IMR-90 (cell line): ENCODE results near the gene MAP4. TPM values are rescaled to one million over a fixed set of nuclear protein-coding genes. Genes with fewer than 3 reads are reported as not detected.

ENCODE experiments used
- ATAC-seq: fragments of 200-7000 bp; cut with Tn5 transposase; 2 replicates; pipeline ENCODE4 v1.9.1; 2020; ENCODE audit warnings: low read depth, mild to moderate bottlenecking, moderate library complexity
- BruUV-seq: library from RNA; stranded (reverse); fragments of 400-500 nt; replicated peaks from 2 replicates; lab custom pipeline; 2021; lab: Mats Ljungman, UMichigan
- CTCF ChIA-PET: fragments of 300-600 bp; formaldehyde crosslinking; extraction: SDS; loops from one replicate; lab custom pipeline; 2021; ENCODE audit warnings: antibody characterized with exemption; lab: Yijun Ruan, JAX
- POLR2A ChIA-PET: fragments of 300-600 bp; sonication (Branson Sonifier 250); formaldehyde crosslinking; loops from one replicate; lab custom pipeline; 2022; ENCODE audit warnings: antibody characterized with exemption; ENCODE audit not compliant: unreplicated experiment; lab: Charles Lee
- DNase-seq: peaks from one replicate; pipeline ENCODE4 v3.0.0; 2013
- H2AFZ ChIP-seq: replicated peaks from 2 replicates; pipeline ENCODE3; 2013; ENCODE audit warnings: low read length, mild to moderate bottlenecking; ENCODE audit not compliant: poor library complexity
- H2AK5ac ChIP-seq: 2 replicates; pipeline ENCODE4 v1.6.1; 2013; ENCODE audit warnings: low read depth, low read length, inconsistent platforms
- H2AK9ac ChIP-seq: replicated peaks from 2 replicates; pipeline ENCODE3; 2013; ENCODE audit warnings: mild to moderate bottlenecking, low read depth, low read length, moderate library complexity; ENCODE audit not compliant: poor library complexity
- H2BK120ac ChIP-seq: 2 replicates; pipeline ENCODE4 v1.6.1; 2013; ENCODE audit warnings: low read depth, low read length, inconsistent platforms
- H2BK15ac ChIP-seq: 3 replicates; pipeline ENCODE4 v1.6.1; 2013; ENCODE audit warnings: low read depth, low read length, inconsistent platforms
- H2BK20ac ChIP-seq: 2 replicates; pipeline ENCODE4 v1.6.1; 2013; ENCODE audit warnings: low read depth, mild to moderate bottlenecking, inconsistent platforms, low read length, moderate library complexity
- H2BK5ac ChIP-seq: 2 replicates; pipeline ENCODE4 v1.6.1; 2013; ENCODE audit warnings: mild to moderate bottlenecking, low read depth, low read length, inconsistent platforms; ENCODE audit not compliant: poor library complexity, severe bottlenecking
- H3K14ac ChIP-seq: replicated peaks from 2 replicates; pipeline ENCODE4 v1.6.1; 2013; ENCODE audit warnings: low read depth, low read length, inconsistent platforms
- H3K18ac ChIP-seq: 2 replicates; pipeline ENCODE4 v1.6.1; 2013; ENCODE audit warnings: low read depth, low read length, control low read depth
- H3K23ac ChIP-seq: 2 replicates; pipeline ENCODE4 v1.6.1; 2013; ENCODE audit warnings: low read depth, low read length, inconsistent platforms
- H3K27ac ChIP-seq: 2 replicates; pipeline ENCODE4 v1.5.1; 2013; ENCODE audit warnings: mild to moderate bottlenecking, control low read depth, low read length; ENCODE audit not compliant: insufficient read depth
- H3K27me3 ChIP-seq: 2 replicates; pipeline ENCODE4 v1.6.1; 2013; ENCODE audit warnings: low read length; ENCODE audit not compliant: control insufficient read depth, insufficient read depth
- H3K36me3 ChIP-seq: 2 replicates; pipeline ENCODE4 v1.6.1; 2013; ENCODE audit warnings: low read length, mixed read lengths; ENCODE audit not compliant: control insufficient read depth, insufficient read depth
- H3K4ac ChIP-seq: 2 replicates; pipeline ENCODE4 v1.6.1; 2013; ENCODE audit warnings: low read depth, low read length, inconsistent platforms
- H3K4me1 ChIP-seq: 2 replicates; pipeline ENCODE4 v1.6.1; 2013; ENCODE audit warnings: low read length, mixed read lengths; ENCODE audit not compliant: control insufficient read depth, insufficient read depth
- H3K4me2 ChIP-seq: 2 replicates; pipeline ENCODE4 v1.6.1; 2013; ENCODE audit warnings: low read depth, mild to moderate bottlenecking, control low read depth, low read length, moderate library complexity
- H3K4me3 ChIP-seq: 2 replicates; pipeline ENCODE4 v1.5.1; 2013; ENCODE audit warnings: low read depth, mild to moderate bottlenecking, control low read depth, low read length, moderate library complexity; ENCODE audit not compliant: insufficient read depth
- H3K56ac ChIP-seq: 2 replicates; pipeline ENCODE4 v1.6.1; 2013; ENCODE audit warnings: low read length, inconsistent platforms; ENCODE audit not compliant: insufficient read depth; ENCODE audit errors: extremely low read depth
- H3K79me1 ChIP-seq, 2 experiments: 2 replicates each; pipeline ENCODE4 v1.6.1; 2013; ENCODE audit warnings: low read length in 2 of 2, inconsistent platforms in 1 of 2, low read depth in 1 of 2
- H3K9ac ChIP-seq: 2 replicates; pipeline ENCODE4 v1.6.1; 2013; ENCODE audit warnings: low read depth, low read length, control low read depth
- H3K9me1 ChIP-seq: 2 replicates; pipeline ENCODE4 v1.6.1; 2013; ENCODE audit warnings: low read length, inconsistent platforms; ENCODE audit not compliant: insufficient read depth
- H3K9me3 ChIP-seq: 2 replicates; pipeline ENCODE4 v1.6.1; 2013; ENCODE audit warnings: low read length; ENCODE audit not compliant: control insufficient read depth, insufficient read depth
- H4K20me1 ChIP-seq: 2 replicates; pipeline ENCODE4 v1.6.1; 2013; ENCODE audit warnings: low read length, inconsistent platforms; ENCODE audit not compliant: insufficient read depth
- H4K5ac ChIP-seq: 2 replicates; pipeline ENCODE4 v1.6.1; 2013; ENCODE audit warnings: mild to moderate bottlenecking, low read depth, low read length, control low read depth
- H4K8ac ChIP-seq, 2 experiments: 2 replicates each; pipeline ENCODE4 v1.6.1; 2013; ENCODE audit warnings: low read depth in 2 of 2, low read length in 2 of 2, control low read depth in 1 of 2, inconsistent platforms in 1 of 2
- H4K91ac ChIP-seq: 2 replicates; pipeline ENCODE4 v1.6.1; 2013; ENCODE audit warnings: low read depth, low read length, inconsistent platforms; ENCODE audit not compliant: insufficient read depth
- BHLHE40 ChIP-seq: fragments of 150-350 bp; IDR thresholded peaks from 2 replicates; pipeline ENCODE4 v1.6.1; 2016; ENCODE audit warnings: mild to moderate bottlenecking, low read depth, low read length
- CHD1 ChIP-seq: IDR thresholded peaks from 2 replicates; pipeline ENCODE4 v1.6.1; 2012; ENCODE audit warnings: low read depth, low read length, improper control_type of control experiment
- MAFK ChIP-seq: IDR thresholded peaks from 2 replicates; pipeline ENCODE4 v1.6.1; 2012; ENCODE audit warnings: low read depth, low read length, improper control_type of control experiment
- MAZ ChIP-seq: IDR thresholded peaks from 2 replicates; pipeline ENCODE4 v1.6.1; 2012; ENCODE audit warnings: low read depth, mild to moderate bottlenecking, low read length, improper control_type of control experiment, moderate library complexity, borderline replicate concordance
- MXI1 ChIP-seq: IDR thresholded peaks from 2 replicates; pipeline ENCODE4 v1.6.1; 2012; ENCODE audit warnings: low read depth, mild to moderate bottlenecking, low read length, moderate library complexity, borderline replicate concordance
- NFE2L2 ChIP-seq: fragments of 150-350 bp; IDR thresholded peaks from 2 replicates; pipeline ENCODE4 v1.6.1; 2016; ENCODE audit warnings: low read depth, mild to moderate bottlenecking, low read length
- RCOR1 ChIP-seq: IDR thresholded peaks from 2 replicates; pipeline ENCODE4 v1.6.1; 2012; ENCODE audit warnings: mild to moderate bottlenecking, low read length, improper control_type of control experiment; ENCODE audit not compliant: insufficient replicate concordance
- RFX5 ChIP-seq: IDR thresholded peaks from 2 replicates; pipeline ENCODE4 v1.8.0; 2012; ENCODE audit warnings: low read depth, mild to moderate bottlenecking, low read length, moderate library complexity
- SMC3 ChIP-seq: fragments of 150-350 bp; IDR thresholded peaks from 2 replicates; pipeline ENCODE4 v1.6.1; 2016; ENCODE audit warnings: low read depth, mild to moderate bottlenecking, antibody characterized with exemption, low read length, moderate library complexity
- WGBS, 2 experiments: methylation state at CpG; one replicate each; pipeline versions ENCODE4 v1.1.5 to v1.1.7; 2013; ENCODE audit warnings: missing lambda C conversion rate in 2 of 2; ENCODE audit not compliant: insufficient read length in 1 of 2; ENCODE audit errors: extremely low coverage in 2 of 2; 5-methylcytosine and 5-hydroxymethylcytosine counted together
- dilution Hi-C: fragments of 300-500 bp; cut with HindIII; formaldehyde crosslinking; loops from one replicate; pipeline ENCODE4 v1.14.3; 2018; ENCODE audit warnings: low sequenced_read_pairs; ENCODE audit not compliant: unreplicated experiment
- in situ Hi-C: fragments of 300-500 bp; cut with MboI; formaldehyde crosslinking; loops from 3 replicates; pipeline ENCODE4 v1.14.3; 2019; ENCODE audit warnings: low sequenced_read_pairs, inconsistent platforms, mixed read lengths
- intact Hi-C: fragments of 100-400 bp; cut with micrococcal nuclease; formaldehyde crosslinking; loops from 2 replicates; pipeline ENCODE4 v1.10.0; 2022
- polyA plus RNA-seq, 3 experiments: library from polyadenylated mRNA; depleted of rRNA; stranded (reverse); fragments of >200 nt; gene quantifications; 2 replicates each; pipeline ENCODE4 v1.2.3, GENCODE V29; 2012; ENCODE audit warnings: low replicate concordance in 1 of 3
- total RNA-seq: library from RNA; depleted of rRNA; stranded (reverse); fragments of >200 nt; gene quantifications from 2 replicates; pipeline ENCODE4 v1.2.3, GENCODE V29; 2012
- TF ChIP-seq, protein P1 (sequence below): fragments of 150-350 bp; IDR thresholded peaks from 2 replicates; pipeline ENCODE4 v1.6.1; 2016; ENCODE audit warnings: low read depth, mild to moderate bottlenecking, low read length, moderate library complexity, borderline replicate concordance
- TF ChIP-seq, protein P2 (sequence below): fragments of 150-350 bp; IDR thresholded peaks from 2 replicates; pipeline ENCODE4 v1.6.1; 2017; ENCODE audit warnings: mild to moderate bottlenecking, antibody characterized with exemption, low read length, low read depth
- TF ChIP-seq, protein P3 (sequence below): conservative IDR thresholded peaks from 2 replicates; pipeline ENCODE4 v1.5.1; 2012; ENCODE audit warnings: mild to moderate bottlenecking, low read depth, low read length, improper control_type of control experiment

MAP4 gene
- total and polyA plus RNA-seq, 2 of the 4 experiments (the other 2 are of a cell fraction), result 87.8 to 216 TPM

DNA sequence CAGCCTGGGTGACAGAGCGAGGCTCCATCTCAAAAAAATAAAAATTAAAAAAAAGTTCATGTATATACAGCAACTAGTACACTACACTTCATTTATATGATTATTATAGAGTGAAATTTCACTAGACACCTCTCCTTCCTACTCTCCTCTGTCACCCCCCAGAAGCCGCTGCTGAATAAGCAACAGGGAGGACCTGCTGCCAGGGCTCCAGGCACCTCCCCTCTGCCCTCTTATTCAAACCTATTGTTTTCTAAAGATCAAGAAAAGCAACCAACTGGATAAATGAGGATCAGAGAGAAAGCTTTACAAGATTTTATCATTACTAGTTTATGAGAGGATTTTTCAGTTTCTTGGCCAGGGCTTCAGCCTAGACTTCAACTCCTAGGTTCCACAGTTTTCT is 141.8 kb downstream of the MAP4 start:
- Histone ChIP-seq H2BK20ac (no peak overlapping the region), H3K4me2 (no peak overlapping the region), H3K18ac (no peak overlapping the region), H4K20me1 (peaks cover 11% of the 10 kb centered on the region; the same call in 1 of the 2 replicates), H3K27me3 (no peaks in the 10 kb centered on the region), H4K91ac (no peak overlapping the region), H3K9me1 (no peaks in the 10 kb centered on the region; the same call in none of the 2 replicates), H2AK9ac (no peak overlapping the region), H2AFZ (no peak overlapping the region), H3K4ac (no peak overlapping the region), H3K4me3 (no peak overlapping the region), H3K56ac (no peak overlapping the region), H2BK120ac (no peak overlapping the region), H3K79me1 (peaks cover 39 to 52% of the 10 kb centered on the region in 2 experiments), H3K4me1 (no peaks in the 10 kb centered on the region), H3K14ac (no peak overlapping the region), H4K8ac (no peak overlapping the region), H2BK15ac (no peak overlapping the region), H2BK5ac (no peak overlapping the region), H3K36me3 (peaks cover 54% of the 10 kb centered on the region), H3K23ac (no peak overlapping the region), H4K5ac (no peak overlapping the region), H3K27ac (no peak overlapping the region), H3K9me3 (no peaks in the 10 kb centered on the region), H3K9ac (no peak overlapping the region), H2AK5ac (no peak overlapping the region)
- in situ Hi-C loops, result no loop called here
- TF ChIP-seq RCOR1 (no peak), BHLHE40 (no peak), RFX5 (no peak), NFE2L2 (no peak), MAZ (no peak), MXI1 (no peak), CHD1 (no peak), MAFK (no peak), SMC3 (no peak)
- TF ChIP-seq, protein P1, sequence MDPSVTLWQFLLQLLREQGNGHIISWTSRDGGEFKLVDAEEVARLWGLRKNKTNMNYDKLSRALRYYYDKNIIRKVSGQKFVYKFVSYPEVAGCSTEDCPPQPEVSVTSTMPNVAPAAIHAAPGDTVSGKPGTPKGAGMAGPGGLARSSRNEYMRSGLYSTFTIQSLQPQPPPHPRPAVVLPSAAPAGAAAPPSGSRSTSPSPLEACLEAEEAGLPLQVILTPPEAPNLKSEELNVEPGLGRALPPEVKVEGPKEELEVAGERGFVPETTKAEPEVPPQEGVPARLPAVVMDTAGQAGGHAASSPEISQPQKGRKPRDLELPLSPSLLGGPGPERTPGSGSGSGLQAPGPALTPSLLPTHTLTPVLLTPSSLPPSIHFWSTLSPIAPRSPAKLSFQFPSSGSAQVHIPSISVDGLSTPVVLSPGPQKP, result no peak
- TF ChIP-seq, protein P2, sequence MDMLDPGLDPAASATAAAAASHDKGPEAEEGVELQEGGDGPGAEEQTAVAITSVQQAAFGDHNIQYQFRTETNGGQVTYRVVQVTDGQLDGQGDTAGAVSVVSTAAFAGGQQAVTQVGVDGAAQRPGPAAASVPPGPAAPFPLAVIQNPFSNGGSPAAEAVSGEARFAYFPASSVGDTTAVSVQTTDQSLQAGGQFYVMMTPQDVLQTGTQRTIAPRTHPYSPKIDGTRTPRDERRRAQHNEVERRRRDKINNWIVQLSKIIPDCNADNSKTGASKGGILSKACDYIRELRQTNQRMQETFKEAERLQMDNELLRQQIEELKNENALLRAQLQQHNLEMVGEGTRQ, result no peak
- TF ChIP-seq, protein P3, sequence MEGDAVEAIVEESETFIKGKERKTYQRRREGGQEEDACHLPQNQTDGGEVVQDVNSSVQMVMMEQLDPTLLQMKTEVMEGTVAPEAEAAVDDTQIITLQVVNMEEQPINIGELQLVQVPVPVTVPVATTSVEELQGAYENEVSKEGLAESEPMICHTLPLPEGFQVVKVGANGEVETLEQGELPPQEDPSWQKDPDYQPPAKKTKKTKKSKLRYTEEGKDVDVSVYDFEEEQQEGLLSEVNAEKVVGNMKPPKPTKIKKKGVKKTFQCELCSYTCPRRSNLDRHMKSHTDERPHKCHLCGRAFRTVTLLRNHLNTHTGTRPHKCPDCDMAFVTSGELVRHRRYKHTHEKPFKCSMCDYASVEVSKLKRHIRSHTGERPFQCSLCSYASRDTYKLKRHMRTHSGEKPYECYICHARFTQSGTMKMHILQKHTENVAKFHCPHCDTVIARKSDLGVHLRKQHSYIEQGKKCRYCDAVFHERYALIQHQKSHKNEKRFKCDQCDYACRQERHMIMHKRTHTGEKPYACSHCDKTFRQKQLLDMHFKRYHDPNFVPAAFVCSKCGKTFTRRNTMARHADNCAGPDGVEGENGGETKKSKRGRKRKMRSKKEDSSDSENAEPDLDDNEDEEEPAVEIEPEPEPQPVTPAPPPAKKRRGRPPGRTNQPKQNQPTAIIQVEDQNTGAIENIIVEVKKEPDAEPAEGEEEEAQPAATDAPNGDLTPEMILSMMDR, result no peak
- no peak for DNase-seq
- WGBS, 2 experiments, result no CpG with 5 or more reads among the region's 2 CpGs
- POLR2A ChIA-PET, result no interaction called here
- CTCF ChIA-PET, result no interaction called here
- no peak for ATAC-seq
- BruUV-seq, result no TSS peak
- dilution Hi-C loops, result no loop called here
- intact Hi-C loops, result loop anchor here (10.0 kb wide), 1 partner anchor 280 kb away; no protein-coding TSS in a partner anchor
